ENCODE measurements around the gene CAMK2D.

CAMK2D gene

DNA sequence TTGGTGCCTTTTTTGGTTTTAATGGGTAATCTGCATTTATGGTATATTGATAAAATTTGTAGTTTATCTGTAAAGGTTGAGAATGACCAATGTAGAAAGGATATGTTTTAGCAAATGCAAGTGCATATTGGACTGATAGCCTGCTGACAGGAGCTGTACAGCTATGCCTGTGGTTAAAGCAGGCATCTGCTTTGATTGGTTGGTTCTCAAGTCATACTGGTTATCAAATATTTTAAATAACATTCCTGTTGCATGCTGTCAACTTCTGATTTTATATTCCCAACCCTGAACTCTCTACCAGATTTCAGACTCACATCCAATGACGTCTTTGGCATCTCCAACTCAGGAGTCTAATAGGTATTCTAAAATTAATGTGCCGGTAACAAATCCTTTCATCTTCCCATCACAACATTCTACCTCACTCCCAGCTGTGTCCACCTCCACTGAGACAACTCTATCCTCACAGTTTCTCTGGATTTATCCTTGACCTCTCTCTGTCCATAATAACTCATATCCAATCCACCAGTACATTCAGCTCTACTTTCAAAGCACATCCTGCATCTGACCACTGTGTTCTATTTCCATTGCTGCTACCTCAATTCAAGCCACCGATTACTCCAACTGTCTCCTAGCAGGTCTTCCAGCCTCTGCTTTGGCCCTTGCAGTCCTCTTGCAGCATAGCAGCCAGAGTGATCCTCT is 125.7 kb downstream of the CAMK2D start:
- no peak for FAIRE-seq

DNA sequence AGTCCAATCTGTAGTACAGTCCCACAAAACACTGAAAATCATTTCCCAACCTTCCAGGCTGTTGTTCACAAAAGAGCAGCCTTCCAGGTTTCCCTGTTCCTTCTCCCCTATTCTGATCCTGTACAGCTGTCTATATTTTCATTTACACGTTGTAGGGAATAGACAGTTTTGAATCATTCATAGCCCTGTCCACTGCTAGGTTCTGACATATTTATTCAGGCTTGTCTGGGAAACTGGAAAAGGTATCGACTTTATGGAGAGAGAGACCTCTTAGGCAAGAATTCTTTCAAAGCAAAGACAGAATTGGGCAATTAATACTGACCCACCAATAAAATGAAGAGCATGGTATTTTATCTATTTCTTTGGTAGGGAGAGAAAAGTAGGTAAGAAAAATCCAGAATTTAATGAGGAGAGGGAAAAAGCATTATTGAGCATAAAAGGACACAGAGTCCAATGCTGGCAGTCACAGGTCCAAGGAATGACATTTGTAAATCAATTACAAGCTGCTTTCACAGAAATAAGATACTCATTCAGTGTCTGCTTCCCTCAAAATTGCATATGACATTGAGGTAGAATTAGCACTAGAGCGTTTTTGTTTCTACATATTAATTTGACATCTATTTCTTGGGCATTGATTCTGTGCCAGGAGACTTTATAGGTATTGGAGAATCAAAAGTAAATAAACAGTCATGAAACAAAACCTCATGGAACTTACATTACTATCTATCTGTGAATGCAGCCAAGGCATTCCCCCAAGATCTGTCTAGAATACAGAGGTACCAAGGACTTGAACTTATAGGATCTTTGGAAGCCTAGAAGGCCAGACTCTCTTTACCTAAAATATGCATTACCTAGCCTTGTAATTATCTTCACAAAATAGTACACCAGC is 127.2 kb downstream of the CAMK2D start:
- no peak for FAIRE-seq

DNA sequence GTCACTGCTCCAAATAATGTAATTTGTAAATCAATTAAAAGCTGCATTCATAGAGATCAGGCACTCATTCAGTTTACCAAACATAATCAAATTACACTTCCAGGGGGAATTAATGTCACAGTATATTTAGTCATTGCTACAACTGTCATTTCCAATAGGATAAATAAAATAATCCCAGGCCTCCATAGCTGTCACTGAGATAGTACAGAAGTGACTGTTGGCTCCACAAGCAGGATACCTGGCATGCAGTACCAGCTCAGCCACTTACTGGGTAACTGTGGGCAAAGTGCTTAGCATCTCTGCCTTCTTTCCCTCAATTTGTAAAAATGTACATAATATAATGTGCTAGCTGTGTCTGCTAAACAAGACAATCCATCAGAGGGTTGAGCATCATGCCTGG is 128.1 kb downstream of the CAMK2D start:
- no peak for FAIRE-seq

DNA sequence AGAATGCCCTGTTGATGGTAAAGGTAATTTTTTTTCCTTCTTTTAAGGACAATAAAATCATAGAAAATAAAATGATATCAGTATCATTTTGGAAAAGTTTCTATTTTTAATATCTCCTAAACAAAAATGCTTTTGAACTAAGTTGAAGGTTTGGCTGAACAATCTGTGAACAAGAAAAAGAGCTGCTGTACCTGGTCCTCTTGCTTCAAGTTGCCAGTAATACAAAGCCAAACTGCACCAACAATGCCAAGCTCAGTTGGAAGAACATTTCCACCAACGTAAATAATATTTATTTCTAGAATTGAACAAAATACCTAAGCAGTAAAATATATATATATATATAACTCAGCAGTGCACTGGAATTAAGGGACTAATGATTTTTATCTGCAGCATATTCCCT is 132.8 kb downstream of the CAMK2D start:
- FAIRE-seq, result no peak

DNA sequence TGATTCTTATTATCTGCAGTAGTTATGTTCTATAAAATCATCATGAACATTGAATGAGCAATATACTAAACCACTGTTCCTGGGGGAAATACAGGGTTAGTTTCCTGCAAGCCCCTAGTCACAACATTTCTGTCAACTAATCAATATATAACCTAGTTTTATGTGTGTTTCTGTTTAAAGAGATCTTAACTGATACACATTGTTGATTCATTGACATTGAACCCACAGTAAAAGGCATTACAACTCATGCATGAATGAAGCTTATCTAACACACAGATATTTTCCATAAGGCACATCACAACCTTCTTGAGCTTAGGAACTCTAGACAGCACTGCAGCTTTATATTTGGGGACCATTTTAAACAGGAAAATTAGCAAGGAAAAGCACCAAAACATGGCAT is 134.2 kb downstream of the CAMK2D start:
- no peak for FAIRE-seq

DNA sequence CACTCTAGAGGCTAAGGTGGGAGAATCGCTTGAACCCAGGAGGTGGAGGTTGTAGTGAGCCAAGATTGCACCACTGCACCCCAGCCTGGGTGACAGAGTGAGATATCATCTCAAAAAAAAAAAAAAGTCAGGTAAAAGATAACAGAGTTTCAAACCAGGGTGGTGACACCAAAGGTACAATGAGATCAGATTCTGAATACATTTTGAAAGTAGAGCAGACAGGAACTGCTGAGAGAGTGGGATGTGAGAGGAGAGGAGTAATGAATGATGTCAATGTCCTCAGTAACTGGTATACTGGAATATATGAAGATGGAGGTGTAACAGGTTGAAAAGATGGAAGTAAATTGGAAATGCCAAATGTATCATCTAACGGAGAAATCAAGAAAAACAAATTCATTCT is 135.6 kb downstream of the CAMK2D start:
- no peak for FAIRE-seq

DNA sequence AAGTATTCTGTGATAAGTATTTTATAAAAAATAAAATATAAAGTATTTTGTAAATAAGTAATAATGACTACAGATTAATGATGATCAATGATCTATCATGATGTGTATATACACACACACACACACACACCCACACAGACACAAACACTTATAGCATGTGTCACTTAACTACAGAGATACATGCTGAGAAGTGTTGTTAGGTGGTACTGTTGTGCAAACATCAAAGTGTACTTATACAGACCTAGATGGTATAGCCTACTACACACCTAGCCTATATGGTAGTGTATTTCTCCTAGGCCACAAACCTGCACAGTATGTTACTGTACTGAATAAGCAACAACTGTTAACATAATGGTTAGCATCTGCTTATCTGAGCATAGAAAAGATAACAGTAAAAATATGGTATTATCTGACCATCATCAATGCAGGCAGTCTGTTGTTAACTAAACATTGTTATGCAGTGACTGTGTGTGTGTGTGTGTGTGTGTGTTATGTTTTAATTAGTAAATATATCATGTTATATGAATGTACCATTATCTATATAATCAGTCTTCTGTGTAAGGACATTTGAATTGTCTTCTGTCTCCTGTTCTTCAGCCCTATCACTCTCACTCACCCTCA is 138.2 kb downstream of the CAMK2D start:
- FAIRE-seq, result no peak

DNA sequence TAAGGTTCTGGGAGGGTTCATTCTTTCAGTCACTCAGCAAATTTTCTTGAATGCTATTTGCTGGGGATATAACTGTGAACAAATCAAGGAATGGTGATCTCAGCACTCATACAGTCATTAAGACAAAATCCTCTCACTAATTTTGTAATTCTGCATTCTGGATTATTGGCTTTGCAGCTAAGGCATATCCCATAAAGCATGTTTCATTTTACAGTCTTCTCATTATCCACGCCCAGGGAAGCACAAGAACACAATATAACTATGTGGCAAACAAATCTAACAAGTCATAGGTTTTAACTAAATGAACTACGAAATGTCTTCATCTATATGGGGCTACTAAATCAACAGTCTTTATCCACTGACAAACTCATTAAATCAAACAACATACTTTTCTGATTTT is 139.9 kb downstream of the CAMK2D start:
- FAIRE-seq, result no peak

DNA sequence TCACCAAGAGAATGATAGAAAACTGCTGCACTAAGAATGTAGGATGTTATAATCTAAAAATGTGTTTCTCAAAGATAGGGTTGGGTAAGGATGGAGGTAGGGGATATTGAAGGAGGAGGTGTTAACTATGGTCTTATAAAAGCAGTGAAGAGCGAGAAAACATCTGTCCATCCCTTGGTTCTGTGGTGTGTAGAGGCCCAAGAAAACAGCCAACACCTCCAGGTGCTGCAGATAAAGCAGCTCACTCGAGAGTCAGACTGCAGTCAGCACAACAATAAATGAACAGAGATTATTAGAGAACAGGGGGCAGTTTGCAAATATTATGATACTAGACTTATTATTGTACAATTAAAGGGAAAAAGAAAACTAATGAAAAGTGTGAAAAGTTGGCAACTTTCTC is 141.5 kb downstream of the CAMK2D start:
- no peak for FAIRE-seq

DNA sequence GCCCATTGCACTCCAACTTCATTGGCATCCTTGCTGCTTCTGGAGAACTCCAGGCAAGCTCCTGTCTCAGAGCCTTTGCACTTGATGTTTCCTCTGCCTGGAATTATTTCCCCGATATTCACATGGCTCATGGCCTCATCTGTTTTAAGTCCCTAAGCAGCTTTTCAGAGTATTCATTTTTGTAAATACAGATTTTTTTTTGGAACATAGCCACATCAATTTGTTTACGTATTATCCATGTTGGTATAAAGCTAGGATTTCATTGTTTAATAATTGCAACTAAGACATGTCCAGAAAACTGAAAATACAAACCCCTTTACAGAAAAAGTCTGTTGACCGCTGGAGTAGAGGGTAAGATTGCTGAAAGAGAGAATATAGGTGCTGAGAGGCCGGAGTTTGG is 142.0 kb downstream of the CAMK2D start:
- FAIRE-seq, result no peak

DNA sequence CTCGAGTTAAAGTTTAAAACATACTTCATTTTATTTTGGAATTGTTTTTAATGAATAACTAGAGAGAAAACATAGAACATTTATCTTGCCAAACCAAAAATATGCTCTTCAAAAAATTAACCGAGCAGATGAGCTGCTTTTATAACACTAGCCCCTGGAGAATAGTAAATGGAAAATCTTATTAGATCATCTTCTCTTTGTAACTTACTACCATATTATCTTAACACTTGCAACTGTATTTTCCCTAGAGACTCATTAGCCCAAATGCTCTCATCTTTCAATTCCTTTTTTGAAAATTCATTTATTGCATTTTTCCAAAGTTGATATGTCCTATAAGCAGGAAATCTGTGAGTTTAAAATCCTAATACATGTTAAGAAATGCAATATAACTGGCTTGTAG is 143.3 kb downstream of the CAMK2D start:
- FAIRE-seq, result no peak

DNA sequence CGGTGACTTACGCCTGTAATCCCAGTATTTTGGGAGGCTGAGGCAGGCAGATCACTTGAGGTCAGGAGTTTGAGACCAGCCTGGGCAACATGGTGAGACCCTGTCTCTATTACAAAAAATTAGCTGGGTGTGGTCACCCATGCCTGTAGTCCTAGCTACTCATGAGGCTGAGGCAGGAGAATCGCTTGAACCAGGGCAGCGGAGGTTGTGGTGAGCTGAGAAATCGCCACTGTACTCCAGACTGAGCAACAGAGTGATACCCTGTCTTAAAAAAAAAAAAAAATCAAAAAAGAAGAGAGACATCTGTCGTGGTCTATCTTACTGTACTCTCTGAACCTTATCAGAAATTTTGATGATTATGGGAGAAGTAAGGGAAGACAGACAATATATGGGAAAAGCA is 144.3 kb downstream of the CAMK2D start:
- no peak for FAIRE-seq

DNA sequence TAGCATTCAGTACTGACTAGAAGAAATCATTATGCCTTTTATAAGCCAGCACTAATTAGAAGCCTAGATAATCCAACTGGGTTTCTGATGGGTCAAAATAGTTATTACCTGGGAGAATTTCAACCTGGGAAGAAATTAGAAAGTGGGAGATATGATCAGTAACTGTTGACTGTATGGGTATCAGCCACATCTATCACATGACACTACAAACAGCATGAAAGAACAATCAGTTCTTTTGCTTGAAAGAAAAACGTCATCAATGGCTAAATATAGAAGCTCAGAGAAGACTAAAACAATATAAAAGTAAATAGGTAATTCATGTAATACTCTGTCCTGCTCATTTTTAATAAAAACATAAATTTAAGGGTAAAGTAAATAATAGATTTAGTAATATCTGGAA is 145.1 kb downstream of the CAMK2D start:
- no peak for FAIRE-seq

DNA sequence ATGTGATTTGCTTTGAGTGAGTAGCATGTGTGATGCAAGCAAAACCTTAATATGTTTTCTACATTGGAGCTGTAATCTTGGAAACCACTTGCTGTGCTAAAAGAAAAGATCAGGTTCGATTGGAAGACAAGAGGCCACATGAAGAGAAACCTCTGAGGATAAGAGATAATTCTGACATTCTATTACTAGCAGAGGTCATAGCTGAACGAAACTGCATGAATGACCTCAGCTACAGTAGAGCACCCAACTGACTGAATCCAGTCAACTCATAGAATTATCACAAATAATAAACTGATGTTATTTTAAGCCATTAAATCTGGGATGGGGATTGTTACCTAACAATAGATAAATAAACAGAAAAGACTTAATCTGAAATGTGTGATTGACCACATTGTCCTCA is 147.1 kb downstream of the CAMK2D start:
- FAIRE-seq, result no peak

DNA sequence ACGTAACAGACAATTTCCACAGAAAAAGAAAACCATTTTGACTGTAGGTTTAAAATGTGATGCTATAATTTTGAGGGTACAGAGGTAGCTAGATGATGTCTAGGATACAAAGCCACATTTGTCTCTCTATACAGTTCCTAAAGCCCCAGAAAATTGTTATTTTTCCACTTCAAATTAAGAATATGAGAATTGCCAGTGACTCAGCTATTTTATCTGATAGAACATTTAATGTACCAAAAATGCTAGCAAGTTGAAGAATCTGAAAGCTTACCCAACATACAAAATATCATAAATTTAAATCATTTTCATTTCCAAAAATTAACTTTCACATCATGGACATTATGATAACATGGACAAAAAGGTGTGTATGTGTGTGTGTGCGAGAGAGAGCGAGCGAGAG is 148.0 kb downstream of the CAMK2D start:
- no peak for FAIRE-seq

DNA sequence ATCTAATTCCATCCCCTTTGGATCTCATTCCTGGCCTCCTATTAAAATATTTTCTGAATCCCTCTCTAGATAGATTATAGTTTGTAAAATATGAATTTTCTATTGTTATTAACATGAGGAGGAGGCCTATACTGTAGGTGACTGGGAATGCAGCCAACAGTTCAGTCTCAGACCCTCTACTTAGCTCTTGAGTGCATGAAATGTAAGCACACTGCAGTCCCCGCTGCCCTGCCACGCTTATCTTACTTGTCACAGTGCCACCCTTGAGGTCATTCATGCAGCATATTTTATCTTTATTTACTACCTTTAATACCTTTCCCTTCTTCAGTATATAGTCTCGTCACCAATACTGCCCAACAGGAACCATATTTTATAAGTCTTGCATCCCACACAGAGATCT is 151.0 kb downstream of the CAMK2D start:
- FAIRE-seq, result no peak

DNA sequence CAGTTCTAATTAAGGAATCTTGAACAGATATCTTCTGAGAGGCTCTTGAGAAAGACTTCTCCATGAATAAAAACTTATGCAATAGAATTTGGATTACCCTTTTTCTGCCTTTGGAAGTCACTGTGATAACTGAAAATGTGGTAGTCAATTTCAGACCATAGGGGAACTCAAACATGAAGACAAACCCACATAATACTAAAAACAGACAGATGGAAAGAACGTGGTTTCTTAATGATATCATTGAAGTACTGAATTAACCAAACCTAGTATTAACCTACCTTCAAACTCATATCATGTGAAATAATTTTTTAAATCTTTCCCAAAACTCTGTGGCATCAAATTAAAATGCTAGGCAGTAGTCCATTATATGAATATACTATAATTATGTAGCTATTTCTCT is 153.5 kb downstream of the CAMK2D start:
- FAIRE-seq, result no peak

DNA sequence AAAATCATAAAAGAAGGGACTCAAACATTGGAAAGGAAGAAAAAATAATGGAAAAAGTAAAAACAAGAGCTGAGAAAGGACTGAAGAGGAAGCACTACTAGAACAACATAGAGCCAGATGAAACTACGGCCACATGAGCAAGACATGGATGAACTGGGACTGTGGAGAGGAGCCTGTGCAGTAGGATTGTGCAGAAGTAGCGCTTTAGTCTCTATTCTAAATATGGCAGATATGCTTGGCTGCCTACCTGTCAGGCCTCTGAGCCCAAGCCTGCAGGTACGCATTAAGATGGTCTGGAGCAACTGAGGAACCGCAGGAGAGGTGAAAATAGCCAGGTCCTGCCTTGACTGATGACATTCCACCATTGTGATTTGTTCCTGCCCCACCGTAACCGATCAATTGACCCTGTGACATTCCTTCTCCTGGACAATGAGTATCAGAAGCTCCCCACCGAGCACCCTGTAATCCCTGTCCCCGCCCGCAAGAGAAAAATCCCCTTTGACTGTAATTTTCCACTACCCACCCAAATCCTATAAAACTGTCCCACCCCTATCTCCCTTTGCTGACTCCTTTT is 154.3 kb downstream of the CAMK2D start:
- FAIRE-seq, result no peak

DNA sequence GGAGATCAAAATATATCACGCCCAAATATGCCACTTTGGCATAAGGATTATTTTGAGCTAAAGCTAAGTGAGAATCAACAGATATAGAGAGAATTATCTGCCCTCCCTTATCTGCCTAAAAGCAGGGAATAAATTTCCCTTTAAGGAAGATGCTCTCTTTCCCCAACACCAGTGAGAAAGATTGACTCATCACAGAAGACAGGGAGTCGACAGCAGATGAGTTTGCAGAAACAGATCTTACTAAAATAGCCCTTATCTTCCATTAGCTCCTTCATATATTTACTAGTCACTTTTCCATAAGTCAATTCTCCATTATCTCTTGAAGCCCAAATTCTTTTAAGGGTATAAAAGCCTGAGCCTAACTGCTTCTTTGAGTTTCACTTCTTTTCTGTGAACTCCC is 156.6 kb downstream of the CAMK2D start:
- no peak for FAIRE-seq

DNA sequence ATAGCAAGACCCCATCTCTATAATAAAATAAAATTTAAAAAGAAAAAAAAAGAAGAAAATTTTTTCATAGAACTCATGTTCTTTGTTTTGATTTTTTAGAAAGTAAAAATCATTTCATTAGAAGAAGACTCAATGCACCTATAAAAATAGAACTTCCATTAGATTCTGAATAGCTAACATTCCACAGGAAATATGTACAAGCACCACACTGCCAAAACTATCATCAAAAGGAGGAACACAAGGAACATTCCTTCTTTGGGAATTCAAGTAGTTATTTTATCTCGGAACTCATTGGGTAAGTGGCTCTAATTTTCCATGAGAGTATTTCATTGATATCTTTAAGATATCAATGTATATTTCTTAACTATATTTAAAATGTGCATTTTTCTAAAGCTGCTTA is 157.6 kb downstream of the CAMK2D start:
- FAIRE-seq, result no peak

DNA sequence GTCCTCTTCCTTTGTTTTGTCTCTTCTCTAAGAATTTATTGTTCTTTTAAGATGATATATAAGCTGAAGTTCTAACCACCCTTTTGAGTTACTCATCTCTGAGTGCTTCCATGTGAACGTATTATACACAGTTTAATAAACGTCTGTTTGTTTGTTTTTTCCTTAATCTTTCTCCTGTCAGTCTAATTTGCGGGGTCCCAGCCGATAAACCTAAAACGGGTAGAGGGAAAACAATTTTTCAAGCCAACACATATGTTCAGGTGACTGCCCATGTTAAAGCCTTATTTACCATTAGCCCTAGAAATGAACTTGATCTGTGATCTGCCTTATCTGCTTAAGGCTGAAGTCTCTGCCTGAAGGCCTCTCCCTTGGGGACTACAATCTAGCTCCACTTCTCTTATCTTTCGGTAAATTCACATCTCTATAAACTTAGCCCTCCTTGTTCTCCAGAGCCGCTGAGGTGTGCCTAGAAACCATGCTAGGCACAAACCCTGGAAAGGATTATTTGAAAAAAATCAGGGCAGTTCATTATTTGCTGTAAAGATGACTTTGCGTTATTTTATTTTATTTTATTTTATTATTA is 158.8 kb downstream of the CAMK2D start:
- no peak for FAIRE-seq

DNA sequence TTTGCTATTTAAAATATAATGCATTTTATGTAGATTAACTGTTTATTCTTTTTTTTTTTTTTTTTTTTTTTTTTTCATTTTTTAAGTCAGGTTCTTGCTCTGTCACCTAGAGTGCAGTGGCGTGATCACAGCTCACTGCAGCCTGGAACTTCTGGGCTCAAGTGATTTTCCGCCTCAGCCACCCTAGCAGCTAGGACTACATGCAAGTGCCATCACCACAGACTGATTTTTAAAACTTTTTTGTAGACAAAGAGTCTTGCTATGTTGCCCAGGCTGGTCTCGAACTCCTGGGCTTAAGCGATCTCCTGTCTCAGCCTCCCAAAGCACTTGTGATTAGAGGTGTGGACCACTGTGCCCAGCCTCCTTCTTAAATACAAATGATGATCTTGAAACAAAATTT is 159.9 kb downstream of the CAMK2D start:
- no peak for FAIRE-seq

DNA sequence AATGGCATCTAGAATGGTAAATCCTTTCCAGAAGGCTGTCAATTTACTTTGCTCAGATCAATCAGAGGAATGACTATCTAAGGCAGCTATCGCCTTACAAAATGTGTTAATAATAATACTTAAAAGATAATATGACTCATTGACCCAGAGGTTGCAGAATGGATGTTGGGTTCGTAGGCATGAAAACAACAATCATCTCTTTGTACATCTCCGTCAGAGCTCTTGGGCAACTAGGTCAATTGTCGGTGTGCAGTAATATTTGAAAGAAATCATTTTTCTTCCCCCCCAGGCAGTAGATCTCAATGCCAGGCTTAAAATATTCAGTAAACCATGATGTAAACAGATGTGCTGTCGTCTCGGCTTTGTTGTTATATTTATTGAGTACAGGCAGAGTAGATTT is 165.1 kb downstream of the CAMK2D start:
- no peak for FAIRE-seq

DNA sequence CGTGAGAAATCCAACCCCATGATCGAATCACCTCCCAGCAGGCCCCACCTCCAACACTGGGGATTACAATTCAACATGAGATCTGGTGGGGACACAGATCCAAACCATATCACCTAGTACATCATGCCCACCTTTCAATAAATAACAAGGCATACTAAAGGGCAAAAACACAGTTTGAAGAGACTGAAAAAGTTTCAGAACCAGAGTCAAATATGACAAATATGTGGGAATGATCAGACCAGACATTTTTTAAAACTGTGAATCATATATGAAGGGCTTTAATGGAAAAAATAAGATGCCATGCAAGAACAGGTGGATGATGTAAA is 167.3 kb downstream of the CAMK2D start:
- FAIRE-seq, result no peak
